GM04503 (cell line): ENCODE results near the gene NNT.
"Not testable (repeated sequence)": the region's sequence is repeated elsewhere in the genome, so short reads cannot be mapped to it uniquely, and the experiment has no call there.

Source experiments
- DNase-seq: peaks from one replicate; pipeline ENCODE4 v3.0.0-alpha.2; 2012; ENCODE audit warnings: low read depth

The NNT gene

DNA sequence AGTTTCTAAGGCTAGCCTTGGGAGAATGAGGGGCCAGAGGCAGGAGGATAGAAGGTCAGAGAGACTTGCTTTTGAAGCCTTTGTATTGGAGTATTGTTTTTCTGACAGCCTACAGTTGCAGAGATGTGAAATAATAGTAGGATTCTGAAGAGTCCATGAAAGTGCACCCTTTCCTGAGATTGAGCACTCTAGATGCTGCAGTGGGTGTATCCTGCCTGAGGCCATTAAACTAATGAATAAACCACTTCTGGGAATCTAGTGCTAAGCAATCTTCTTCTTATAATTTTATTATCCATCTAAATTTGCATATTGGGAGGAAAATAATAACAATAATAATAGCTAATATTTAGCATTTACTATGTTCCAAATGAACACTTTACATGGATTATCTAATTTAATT, 19.3 kb upstream of the NNT start:
- DNase-seq = no peak

- no peak for DNase-seq
Observed at GRCh38 chr5:43584166-43584699, 18.7 kb upstream of the NNT start.

DNA sequence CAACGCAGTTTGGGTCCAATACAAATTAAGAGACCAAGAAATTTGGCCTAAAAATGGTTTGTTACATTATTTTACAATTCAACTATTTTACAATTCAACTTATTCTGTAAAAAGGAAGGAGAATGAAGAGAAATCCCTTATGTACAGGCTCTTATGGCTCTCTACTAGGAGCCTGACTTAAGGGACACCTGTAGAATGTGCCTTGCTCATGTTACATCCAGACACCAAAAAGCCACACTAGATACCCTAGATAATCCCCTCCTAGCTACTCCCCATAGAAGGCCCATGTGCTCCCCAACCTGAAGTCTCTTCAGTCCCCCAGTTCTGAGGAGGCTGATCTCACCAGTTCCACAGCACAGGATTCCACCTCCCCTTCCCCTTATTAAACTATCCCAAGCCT, 14.1 kb upstream of the NNT start:
- no peak for DNase-seq

- no peak for DNase-seq
Observed at GRCh38 chr5:43589310-43589709, 13.7 kb upstream of the NNT start.

DNA sequence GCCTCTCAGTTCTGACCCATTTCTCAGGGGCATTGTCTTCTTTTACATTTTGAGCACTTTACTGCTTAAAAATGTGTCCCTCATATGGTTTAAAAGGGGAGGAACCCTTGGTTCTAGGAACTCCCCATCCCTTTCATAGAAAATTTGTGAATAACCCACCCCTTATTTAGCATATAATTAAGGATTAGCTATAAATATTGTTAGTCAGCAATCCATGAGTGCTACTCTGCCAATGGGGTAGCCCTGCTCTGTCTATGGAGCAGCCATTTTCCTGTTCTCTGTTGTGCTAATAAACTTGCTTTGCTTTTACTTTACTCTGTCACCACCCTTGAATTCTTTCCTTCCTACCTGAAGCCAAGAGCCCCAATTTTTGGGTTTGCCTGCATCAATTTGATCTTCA, 12.3 kb upstream of the NNT start:
- DNase-seq = no peak

- DNase-seq = no peak
Observed at GRCh38 chr5:43592363-43592762, 10.6 kb upstream of the NNT start.

DNA sequence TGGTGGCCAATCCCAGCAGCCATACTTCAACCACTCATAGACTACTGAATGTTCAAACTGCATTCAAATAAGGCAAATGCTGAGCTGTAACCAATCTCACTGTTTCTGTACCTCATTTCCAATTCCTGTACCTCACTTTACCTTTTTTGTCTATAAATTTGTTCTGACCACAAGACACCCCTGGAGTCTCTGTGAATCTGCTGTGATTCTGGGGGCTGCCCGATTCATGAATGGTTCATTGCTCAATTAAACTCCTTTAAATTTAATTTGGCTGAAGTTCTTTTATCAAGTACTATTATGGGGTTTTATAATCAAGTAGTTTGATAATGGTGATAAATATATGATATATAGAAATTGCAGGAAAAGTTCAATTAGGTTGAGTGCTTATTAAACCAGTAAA, 4.1 kb upstream of the NNT start:
- not testable (repeated sequence) for DNase-seq

- DNase-seq = peak; percentile 4
Observed at GRCh38 chr5:43601454-43602260, 1.3 kb upstream of the NNT start.

- DNase-seq = peak; percentile 10
Observed at GRCh38 chr5:43603344-43604217, 601 bp downstream of the NNT start.

DNA sequence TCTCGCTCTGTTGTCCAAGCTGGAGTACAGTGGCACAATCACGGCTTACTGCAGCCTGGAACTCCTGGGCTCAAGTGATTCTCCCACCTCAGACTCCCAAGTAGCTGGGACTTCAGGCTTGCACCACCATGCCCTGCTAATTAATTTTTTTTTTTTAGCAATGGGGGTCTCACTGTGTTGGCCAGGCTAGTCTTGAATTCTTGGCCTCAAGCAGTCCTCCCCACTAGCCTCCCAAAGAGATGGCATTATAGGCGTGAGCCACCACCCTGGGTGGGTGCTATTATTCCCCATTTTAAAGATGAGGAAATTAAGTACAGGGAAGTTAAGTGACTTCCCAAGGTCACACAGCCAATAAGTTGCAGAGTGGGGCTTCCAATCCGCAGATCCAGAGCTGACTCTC, 1.7 kb downstream of the NNT start:
- no peak for DNase-seq

DNA sequence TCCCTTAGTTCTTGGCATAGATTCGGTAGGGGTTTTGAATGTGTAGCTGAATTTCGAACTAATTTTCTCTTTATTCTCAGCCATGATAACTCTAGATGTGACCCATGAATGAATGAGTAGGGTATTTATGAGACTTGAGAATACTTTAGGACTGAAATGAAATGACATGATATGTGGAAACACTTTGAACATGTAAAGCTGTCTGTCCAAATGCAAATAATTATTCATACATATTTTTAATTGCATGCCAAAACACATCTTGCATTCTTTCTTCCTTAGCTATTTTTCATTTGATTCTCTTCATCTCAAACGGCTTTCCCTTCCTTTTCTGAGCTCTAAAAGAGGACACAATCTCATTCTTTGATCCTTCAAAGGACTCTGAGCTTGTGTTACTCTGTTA, 3.4 kb downstream of the NNT start:
- no peak for DNase-seq

DNA sequence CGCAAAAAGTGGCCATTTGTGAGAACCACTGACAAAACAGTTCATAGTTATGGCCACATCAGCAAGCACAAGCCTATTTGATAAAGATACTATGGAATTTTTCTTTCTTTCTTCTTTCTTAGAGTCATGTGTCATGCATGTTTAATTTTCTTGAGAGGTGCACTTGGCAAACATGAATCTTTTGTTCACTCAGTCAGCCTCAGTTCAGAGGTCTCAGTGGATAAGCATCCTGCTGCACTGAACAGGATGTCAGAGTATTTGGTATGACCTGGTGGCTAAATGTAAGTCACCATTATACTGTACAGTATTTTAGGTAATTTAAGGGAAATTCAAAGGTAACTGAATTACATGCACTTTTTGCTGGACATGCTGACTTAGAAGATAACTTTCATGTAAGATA, 5.4 kb downstream of the NNT start:
- no peak for DNase-seq

DNA sequence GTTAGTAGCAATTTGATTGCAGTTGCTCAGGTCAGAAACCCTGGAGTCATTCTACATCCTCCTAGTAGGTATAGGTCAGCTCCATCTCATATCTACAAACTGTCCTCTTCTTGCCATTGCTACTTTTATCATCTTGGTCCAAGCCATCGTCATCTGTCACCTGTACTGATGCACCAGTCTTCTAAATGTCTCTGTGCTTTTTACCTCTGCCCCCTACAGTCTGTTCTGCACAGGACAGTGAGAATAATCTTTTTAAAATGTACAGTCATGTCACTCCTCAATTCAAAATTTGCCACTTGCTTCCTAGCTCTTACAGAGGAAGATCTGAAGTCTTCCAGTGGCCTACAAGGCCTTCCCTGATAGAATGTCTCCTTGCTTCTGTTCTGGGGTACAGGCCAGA, 6.8 kb downstream of the NNT start:
- no peak for DNase-seq

- DNase-seq = no peak
Observed at GRCh38 chr5:43613370-43613769, 10.4 kb downstream of the NNT start.

GRCh38 chr5:43615445-43616184, 12.6 kb downstream of the NNT start:
- no peak for DNase-seq

DNA sequence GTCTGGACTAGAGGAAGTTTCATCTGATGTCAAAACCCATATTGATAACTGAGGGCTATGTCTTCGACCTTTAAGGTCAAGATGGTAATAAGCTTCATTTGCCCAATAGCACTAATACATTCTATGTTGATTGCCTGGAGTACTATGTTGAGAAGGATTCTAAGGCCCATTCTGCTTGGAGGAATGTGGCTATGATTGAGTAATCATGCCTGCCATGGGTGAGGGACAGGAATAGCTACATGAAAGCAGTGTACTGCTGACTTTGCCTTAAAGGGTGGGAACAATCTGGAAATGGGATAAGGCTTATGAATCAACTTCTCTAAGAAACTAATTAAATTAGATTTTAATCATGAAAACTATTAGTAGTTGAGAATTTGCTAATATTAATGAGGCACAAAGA, 13.6 kb downstream of the NNT start:
- no peak for DNase-seq

DNA sequence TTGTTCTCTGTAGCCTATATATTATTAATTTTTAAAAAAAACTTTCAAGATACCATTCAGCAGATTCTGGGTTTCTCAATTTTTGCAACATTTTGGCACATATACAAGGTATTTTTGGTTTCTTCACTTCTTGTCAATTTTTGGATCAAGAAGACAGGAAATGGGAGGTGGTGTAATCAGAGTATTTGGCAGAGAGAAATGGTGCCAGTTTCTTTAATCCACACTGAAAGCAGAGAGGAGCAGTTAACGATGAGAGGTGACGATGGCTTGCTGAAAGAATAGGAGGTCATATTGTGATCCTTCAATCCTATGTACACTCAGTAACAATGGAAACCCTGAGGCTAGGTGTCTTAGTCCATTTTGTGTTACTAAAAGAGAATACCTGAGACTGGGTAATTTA, 16.4 kb downstream of the NNT start:
- no peak for DNase-seq

DNA sequence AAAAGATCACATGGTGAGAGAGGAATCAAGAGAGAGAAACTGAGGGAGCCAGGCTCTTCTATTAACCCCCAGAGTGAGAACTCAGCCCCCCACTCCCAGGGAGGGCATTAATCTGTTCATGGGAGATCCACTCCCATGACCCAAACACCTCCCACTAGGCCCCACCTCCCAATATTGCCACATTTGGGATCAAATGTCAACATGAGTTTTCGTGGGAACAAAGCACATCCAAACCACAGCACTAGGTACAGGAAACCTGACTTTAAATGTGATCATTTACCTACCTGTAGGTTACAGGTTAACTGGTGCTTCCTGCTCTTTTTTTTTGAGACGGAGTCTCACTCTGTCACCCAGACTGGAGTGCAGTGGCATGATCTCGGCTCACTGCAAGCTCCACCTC, 16.9 kb downstream of the NNT start:
- DNase-seq = no peak

DNA sequence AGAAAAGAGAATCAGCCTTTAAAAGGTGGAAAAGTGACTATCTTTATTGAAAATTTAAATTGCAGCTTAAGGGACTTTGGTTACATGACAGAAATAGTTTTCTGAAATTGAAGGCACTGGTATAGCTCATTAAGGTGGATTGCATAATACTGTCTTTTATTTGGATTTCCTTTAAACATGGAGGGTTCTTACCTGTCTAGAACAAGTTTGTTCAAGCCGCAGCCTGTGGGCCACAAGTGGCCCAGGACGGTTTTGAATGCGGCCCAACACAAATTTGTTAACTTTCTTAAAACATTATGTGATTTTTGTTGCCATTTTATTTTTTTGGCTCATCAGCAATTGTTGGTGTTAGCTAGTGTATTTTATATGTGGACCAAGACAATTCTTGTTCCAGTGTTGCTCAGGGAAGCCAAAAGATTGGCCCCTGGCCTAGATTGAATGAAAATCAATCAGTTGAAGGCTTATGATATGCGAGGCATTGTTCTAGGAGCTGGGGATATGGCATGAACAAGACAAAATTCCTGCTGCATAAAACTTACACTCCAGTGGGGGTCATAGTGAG, 18.0 kb downstream of the NNT start:
- DNase-seq = no peak

DNA sequence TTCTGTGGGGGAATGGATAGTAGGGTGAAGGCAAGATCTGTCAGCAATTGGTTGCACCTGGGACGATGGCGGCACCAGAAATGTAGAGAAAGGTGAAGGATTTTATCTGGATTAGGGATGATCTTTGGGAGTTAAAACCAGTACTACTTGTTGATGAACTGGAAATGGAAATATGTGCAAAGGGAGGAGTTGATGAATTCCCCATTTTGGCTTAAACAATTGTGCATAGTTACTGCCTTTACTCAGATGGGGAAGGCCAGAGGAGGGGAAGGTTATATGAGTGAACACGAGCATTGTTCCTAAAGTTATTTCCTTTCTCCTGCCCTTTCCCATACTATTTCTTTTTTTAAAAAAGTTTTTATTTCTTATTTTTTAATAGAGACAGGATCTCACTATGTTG, 19.1 kb downstream of the NNT start:
- DNase-seq = no peak

DNA sequence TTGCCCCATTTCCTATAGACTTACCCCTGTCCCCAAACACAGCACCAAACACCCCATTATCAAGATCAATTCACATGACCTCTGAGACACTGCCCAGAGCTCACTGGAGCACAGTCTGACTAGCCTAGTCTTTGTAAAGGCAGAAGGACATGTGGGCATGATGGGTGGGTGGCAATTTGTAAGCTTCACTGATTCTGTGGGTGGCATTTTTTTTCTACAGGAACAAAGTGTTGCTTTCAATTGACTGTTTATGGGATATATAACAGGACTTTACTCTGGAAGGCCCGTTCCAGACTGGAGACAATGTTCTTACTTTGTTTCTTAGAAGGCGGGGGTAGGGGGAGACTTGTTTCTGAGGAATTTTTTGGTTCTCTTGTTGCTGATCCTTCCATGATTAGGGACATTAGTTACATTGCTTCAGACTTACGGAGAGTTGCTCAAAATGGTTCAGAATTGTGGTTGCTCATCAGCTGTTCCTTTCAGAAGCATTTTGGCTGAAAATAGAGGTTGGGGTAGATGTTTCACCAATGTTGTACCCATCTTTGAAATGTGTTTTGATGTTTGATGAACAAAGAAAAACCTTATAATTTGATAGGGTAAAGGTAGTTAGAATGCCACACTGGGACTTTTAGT, 20.2 kb downstream of the NNT start:
- DNase-seq = no peak

- DNase-seq = no peak
Observed at GRCh38 chr5:43627028-43627427, 24.0 kb downstream of the NNT start.
